HG02610 (cell line): ENCODE results near the gene ATP2A1.
"Not testable (repeated sequence)": the region's sequence is repeated elsewhere in the genome, so short reads cannot be mapped to it uniquely, and the experiment has no call there.

Experiments used
- ATAC-seq: cut with Tn5 transposase; IDR thresholded peaks from one replicate; pipeline ENCODE4 v1.9.1; 2021; ENCODE audit warnings: mild to moderate bottlenecking, moderate library complexity; ENCODE audit not compliant: unreplicated experiment

Gene ATP2A1

DNA sequence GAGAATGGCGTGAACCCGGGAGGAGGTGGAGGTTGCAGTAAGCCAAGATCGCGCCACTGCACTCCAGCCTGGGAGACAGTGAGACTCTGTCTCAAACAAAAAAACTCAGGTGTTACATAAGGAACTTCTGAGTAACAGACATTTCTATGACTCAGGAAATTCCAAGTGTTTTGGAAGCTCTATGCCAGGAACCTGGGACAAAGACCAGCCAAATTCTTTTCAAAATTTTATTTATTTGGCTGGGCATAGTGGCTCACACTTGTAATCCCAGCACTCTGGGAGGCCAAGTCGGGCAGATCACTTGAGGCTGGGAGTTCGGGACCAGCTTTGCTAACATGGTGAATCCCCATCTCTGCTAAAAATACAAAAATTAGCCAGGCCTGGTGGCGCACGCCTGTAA, 19.9 kb upstream of the ATP2A1 start:
- no peak for ATAC-seq

DNA sequence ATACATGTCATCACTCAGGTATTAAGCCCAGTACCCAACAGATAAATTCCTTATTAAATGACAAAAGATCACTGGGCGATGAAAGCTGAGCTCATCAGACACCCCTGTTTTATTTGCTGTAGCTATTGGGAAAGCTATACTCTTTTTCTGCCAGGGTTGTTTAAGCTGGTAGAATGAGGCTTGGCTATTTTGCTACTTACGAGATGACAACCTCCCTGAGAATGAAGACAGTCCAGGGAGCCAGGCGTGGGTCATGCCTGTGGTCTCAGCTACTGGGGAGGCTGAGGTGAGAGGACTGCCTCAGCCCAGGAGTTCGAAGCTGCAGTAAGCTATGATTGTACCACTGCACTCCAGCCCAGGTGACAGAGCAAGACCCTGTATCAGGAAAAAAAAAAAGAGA, 19.0 kb upstream of the ATP2A1 start:
- ATAC-seq = no peak

DNA sequence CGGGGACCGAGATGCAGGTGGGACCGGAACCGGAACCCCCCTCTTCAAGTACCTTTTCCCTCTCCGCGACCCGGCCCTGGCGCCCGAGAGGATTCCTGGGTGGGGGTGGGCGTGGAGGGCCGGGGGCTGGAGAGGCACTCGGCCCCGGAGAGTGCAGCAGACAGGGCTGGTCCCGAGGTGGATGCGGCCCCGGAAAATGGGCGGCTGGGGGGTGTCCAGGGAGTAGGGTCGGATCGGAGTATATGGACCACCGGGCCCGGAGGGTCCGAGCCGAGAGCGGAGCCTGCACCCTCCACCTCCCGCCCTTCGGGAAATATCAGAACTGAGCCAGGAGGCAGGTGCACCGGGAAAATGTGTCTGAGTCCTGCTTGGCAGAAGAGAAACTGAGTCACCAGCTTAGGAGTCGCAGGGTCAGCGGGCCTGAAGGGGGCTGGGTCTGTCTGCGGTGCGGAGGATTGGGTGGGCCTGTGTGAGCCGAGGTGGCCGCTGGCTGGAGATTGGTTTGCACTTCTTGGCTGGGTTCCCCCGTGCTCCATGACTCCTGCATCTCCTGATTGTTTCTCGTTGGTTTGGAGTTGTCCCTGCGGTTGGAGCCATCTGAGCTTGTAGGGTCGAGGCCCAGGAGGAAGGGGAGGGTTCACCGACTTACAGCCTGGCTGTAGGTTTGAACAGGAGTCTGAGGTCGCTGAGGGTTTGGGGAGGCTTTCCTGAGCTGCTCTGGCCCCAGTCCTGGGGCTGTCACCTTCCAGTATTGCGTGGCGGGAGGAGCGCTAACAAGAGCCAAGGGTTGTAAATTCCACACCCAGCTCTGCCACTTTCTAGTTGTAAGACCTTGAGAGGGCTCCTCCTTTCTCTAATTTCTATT, 14.1 kb upstream of the ATP2A1 start:
- ATAC-seq = no peak

DNA sequence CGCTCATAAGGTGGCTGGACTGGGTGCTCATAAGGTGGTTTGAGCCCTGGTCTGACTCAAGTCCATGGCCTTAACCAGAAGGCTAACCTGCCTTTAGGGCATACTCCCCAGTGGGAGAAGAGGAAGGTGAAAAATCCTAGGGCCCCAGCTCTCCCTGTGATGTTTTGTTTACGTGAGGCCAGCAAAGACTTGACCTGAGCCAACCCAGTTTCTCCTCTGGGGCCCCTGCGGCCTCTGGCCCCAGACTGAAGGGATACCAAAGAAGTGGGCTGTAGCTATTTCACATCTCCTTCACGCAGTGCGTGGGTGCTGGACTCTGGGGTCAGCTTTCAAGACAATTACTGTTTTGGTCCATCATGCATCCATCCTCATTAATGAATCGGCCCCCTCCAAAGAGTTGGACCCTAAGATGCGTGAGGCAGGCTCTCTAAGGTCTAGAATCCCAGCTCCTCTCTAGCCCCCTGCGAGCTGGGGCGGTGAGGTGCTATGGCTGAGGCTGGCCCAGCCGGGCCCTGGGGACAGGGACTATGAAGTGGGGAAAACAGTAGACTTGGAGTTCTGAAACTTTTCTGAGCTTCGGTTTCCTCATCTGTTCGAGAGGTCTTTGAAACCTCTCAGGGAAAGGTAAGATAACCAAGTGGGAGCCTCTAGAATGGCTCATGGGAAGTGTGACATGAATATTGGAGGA, 13.1 kb upstream of the ATP2A1 start:
- ATAC-seq = no peak

DNA sequence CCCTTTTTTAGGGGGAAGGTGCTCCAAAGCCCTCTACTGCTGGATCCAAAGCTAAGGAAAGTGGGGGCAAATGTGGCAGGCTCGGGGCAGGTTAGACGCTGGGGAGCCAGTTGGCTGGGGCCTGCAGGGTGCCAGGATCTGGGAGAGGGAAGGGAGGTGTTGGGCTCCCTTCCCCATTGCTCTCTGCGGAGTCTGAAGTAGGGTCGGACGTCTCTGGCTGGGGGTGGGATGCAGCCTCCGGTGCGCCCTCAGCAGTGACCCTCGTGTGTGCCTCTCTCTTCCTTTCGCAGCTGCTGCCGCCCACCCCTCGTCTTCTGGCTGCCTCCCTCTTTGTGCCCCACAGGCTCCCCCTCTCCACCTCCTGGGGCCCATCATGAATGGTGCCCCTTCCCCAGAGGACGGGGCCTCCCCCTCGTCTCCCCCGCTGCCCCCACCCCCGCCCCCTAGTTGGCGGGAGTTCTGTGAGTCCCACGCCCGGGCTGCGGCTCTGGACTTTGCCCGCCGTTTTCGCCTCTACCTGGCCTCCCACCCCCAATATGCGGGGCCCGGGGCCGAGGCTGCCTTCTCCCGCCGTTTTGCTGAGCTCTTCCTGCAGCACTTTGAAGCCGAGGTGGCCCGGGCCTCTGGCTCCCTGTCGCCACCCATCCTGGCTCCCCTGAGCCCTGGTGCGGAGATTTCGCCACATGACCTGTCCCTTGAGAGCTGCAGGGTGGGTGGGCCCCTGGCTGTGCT, 12.4 kb upstream of the ATP2A1 start:
- ATAC-seq = no peak

DNA sequence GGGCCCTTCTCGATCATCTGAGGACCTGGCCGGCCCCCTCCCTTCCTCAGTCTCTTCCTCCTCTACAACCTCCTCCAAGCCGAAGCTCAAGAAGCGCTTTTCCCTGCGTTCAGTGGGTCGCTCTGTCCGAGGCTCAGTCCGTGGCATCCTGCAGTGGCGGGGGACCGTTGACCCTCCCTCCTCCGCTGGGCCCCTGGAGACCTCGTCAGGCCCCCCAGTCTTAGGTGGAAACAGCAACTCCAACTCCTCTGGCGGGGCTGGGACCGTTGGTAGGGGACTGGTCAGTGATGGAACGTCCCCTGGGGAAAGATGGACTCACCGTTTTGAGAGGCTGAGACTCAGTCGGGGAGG, 11.9 kb upstream of the ATP2A1 start:
- no peak for ATAC-seq

DNA sequence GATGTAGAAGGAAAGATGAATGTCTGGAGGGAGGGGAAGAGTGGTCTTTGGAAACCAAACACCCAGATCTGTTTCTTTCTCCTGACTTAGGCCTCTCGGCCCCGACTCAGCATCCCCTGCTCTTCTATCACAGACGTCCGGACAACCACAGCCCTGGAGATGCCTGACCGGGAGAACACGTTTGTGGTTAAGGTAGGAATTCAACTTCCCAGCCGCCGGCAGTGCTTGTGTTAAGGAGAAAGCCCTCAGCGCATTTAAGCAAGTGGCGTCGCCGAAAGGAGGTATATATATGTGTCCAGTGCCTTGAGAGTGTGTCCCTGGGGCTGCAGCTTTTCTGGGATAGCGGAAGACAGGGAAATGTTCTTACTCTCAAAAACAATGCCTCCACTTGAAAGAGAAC, 11.0 kb upstream of the ATP2A1 start:
- no peak for ATAC-seq

DNA sequence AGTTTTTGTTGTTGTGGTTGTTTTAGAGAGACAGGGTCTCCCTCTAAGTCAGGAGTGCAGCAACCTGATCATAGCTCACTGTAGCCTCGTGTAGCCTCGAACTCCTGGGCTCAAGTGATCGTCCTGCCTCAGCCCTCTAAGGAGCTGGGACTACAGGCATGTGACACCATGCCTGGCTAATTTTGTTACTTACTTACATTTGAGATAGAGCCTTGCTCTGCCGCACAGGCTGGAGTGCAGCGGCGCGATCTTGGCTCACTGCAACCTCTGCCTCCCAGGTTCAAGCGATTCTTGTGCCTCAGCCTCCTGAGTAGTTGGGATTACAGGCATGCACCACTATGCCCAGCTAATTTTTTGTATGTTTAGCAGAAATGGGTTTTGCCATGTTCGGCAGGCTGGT, 10.6 kb upstream of the ATP2A1 start:
- not testable (repeated sequence) for ATAC-seq

DNA sequence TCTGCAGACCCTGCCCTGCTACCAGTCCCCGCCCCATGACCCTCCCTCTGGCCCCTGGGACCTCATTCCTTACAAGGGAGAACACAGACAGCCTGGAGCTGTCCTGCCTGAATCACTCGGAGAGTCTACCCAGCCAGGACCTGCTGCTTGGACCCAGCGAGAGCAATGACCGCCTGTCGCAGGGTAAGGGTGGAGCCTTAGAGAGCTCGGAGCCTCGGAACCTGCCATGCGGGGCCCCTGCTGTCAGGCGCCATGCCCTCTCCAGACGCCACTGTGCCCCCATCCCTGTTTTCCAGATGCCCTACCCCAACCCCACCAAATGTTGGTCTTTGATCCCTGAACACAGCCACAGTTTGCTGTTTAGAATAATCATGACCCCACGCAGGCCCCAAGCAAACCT, 9.1 kb upstream of the ATP2A1 start:
- ATAC-seq = no peak

DNA sequence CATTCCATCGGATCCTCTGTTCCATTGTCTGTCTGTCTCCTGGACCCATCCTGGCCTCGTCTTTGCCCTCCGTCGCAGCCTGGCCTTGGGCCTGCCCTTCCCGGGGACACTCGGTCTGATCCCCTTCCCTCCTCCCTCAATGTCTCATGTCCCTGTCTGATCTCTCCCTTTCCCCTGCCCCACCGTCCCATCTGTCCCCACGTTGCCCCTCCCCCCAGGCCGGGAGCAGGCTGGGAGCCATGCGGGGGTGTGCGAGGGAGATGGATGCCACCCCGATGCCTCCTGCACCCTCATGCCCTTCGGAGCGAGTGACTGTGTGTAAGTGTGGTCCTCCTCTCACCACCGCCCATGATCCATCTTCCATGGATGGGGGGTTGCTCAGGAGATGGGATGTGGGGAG, 5.3 kb upstream of the ATP2A1 start:
- no peak for ATAC-seq

DNA sequence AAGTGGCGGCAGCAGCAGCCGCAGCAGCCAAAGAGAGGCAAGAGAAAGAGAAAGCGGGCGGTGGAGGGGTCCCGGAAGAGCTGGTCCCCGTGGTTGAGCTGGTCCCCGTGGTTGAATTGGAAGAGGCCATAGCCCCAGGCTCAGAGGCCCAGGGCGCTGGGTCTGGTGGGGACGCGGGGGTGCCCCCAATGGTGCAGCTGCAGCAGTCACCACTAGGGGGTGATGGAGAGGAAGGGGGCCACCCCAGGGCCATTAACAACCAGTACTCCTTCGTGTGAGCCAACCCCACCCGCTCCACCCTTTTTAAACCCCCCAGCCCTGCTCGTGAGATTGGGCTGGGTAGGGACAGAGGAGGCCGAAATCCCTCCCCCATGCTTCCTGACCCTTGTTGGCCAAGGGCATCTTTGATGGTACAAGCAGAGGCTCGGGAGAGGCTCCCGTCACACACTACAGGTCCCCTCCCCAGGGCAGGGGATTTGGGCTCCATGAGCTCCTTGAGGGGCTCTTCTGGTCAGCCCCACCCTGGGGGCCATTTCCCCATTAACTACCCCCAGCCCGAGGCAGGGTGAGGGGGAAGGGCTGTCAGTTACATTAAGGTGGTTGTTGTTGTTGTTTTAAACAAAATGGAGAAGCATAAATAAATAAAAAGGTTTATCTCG, 4.6 kb upstream of the ATP2A1 start:
- ATAC-seq = no peak

DNA sequence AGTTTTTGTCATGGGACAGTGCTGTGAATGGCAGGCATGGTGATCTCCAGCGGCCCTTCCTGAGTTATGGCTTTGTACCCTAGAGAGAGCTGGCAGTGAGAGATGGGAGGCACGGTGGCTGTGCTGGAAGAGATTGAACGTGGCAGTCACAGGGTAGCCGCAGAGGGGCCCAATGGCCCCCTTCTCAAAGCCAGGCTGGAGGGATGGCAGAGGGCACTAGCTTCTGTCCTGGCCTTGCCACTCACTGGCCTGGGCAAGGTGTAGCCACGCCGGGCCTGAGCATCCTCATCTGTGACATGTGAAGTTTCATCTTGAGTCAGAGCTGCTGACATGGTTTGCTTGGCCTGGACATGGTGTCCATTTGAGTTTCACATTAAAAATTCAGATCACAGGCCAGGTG, 3.9 kb upstream of the ATP2A1 start:
- no peak for ATAC-seq

DNA sequence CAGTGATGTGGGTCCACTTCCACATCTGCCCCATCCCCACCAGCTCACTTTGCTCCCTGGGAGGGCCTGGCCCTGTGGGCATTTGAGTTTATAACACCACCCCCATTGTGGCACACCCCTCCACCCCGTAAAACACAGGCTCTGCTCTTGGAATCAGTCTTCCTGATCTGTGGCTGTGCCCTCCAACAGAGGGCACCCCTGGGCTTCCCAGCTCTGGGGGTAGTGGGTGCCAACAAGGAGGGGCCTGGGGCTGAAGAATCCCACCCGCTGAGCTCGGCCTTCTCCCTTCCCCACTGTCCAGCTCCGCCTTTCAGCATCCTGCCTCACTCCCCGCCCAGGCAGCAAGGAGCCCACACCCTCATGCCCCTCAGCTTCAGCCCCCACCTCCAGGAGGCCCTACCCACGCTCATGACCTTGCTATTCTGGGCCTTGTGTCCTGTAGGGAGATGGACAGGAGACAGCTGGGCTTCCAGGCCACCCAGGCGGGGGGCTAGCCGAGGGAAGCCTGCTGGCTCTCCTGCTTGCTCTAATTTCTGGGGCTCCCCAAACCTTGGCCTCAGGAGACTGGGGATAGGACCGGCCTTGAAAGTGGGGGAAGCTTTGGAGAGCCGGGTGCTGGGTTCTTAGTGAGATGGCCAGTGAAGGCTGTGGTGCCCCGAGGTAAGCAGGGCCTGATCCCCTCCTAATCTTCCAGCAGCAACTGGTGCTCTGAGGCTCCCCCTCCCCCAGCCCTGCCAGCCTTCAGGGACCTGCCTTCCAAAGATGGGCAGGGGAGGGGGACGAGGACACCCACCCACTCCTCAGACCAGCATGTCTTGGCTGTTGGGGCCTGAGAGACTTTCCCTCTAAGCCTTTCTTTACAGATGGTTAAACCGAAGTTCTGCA, 2.9 kb upstream of the ATP2A1 start:
- ATAC-seq = no peak

DNA sequence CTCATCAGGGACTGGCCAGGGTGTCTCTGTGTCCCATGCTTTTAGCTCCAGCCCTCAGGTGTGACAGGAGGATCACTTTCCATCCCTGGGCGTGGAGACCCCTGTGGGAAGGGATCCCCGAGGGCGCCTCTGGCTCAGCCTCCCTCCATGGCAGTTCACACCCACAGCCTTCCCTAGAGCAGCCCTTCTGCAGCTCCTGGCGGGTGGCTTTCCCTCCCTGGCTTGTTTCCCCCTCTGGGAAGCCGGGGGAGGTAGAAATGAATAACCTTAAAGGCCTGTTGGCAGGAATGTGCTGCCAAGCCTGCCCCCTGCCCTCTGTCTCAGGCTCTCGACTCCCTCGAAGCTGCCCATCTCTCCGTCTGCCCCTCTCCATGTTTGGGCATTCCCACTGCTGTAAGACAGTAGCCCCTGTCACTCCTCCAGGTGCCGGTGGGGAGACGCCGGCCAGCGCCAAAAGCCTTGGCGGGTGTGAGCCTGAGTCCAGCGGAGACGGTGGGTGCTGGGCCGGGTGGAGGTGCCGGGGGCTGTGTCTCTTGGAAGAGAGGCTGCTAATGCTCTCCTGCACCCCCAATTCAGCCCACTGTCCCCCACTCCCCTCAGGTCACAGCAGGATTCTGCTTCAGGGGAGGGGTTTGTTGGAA, 2.1 kb upstream of the ATP2A1 start:
- ATAC-seq = no peak

DNA sequence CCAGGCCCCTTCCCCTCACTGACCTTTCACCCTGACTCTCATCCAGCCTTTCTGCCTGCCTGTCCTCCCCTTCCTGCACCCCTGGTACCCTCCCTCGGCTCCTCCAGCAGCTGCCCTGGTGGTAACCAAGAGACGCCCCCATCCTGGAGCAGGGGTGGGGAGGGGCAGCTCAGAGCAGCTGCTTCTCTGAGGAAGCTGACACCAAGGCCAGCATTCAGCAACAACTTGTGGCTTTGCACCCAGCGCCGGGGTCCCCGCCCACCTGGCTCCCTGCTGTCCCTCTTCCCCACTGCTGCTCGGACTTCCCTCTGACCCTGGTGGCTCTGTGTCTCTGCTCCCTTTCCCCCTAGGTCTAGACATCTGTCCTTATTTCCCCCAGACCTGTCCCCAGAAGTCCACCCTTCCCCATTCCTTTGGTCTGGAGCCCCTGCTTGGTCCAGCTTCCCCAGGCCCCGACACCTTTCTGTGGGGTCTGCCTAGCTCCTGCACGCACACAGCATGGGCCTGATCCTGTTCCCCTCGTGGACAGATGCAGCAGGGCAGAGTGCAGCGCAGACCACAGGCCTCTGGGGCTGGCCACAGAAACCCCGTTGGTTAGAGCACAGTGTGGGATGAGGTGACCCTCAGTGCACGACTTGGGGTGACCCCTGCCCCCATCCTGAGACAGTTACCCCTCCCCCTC, 1.2 kb upstream of the ATP2A1 start:
- no peak for ATAC-seq

DNA sequence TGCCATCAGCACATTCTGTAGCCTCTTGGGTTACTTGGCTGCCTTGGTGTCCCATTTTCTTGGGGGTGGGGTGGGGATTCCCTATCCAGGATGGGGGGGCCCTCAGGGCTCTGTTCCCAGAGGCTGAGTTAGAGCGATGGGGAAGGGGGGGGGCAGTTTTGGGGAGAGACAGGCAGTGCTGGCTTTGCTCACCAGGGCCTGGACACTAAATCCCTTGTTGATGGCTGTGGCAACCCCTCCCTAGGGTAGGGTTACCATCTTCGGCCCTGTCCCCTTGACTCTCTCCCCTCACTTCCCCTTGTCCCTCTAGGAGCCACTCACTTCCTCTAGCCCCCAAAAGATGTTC, 660 bp upstream of the ATP2A1 start:
- no peak for ATAC-seq

DNA sequence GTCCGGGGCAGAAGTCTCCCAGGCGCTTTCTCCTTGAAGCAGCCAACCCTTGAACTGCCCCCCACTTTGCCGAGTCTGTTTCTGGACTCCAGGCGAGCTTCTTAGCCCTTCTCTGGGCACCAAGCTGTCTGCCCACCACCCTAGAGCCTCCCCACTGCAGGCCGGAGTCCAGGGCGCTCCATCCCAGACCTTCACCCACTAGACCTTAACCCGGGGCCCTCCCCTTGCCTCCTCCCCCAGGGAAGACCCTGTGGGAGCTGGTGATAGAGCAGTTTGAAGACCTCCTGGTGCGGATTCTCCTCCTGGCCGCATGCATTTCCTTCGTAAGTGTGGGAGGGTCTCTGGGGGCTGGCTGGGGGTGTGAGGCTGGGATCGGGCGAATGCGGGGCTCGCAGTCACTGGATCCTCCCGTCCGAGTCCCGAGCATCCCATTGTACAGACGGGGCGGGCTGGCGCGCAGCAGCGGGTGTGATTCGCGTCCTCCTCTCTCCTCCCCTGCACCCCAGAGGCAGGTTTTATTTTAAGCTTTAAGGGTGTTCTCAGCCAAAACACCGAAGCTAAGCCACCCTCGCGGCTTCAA, 1.1 kb downstream of the ATP2A1 start:
- ATAC-seq = peak; percentile 25

DNA sequence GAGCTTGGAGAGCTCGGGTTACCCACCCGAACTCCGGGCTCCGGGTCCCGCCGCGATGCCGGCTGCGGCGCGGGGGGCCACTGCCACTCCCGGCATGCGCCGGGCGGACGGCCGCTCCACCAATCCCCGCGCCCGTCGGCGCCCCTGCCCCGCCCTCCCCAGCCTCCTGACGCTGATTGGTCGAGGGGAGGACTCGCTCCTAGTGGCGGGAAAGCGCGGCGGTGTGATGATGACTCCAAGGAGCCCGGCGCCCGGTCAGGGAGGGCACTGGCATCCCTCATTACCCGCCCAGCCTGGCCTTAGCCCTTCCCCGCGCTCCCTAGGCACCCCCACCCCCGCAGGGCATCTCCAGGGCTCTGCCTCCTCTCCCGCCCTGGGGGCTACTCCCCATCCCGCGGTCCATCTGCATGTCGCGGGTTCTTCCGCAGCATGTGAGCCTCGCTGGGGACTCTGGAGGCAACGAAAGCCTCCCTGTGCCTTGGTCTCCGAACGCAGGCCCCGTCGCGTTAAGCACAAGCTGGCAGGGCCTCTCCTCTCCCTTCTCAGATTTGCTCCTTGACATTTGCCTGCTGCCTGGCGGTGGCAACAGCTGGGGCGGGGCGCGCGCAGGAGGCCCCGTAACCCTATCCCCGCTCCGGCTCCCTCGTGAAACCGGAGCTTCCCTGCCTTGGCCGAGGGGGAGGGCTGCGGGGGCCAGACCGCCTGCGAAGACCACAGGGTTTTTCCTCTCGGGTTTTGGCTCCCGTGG, 1.7 kb downstream of the ATP2A1 start:
- ATAC-seq = peak; percentile 79

DNA sequence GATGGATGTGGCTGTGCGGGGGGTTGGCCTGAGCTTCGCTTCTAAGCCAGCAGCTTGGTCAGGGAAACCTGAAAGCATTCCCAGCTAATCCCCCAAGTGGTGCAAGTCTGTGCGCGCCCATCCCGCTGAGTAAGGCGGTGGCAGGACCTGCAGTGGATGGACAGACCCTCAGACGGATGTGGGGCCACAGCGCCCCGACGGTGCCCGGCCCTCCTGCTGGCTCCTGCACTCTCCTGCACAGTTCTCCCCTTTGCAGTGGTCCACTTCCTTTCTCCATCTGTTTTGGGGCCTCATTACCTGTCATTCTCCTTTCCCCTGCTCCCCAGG, 2.3 kb downstream of the ATP2A1 start:
- ATAC-seq = no peak
